H1 (cell line): ENCODE measurements around the gene ZNF595. TPM values are rescaled to one million over a fixed set of nuclear protein-coding genes. Genes with fewer than 3 reads are reported as not detected.

Experiments
- ATF2 ChIP-seq: IDR thresholded peaks from 2 replicates; pipeline ENCODE4 v1.6.1; 2012; ENCODE audit warnings: low read length, inconsistent platforms
- E2F6 ChIP-seq: IDR thresholded peaks from 2 replicates; pipeline ENCODE4 v1.6.1; 2012; ENCODE audit warnings: inconsistent platforms
- JUND ChIP-seq: IDR thresholded peaks from 2 replicates; pipeline ENCODE4 v1.6.1; 2011; ENCODE audit warnings: mild to moderate bottlenecking, improper control_type of control experiment, low read length
- KDM5A ChIP-seq: fragments of 200-600 bp; IDR thresholded peaks from 2 replicates; pipeline ENCODE4 v1.7.1; 2012; ENCODE audit warnings: mild to moderate bottlenecking, low read length, inconsistent platforms, mixed read lengths
- MAX ChIP-seq: IDR thresholded peaks from 2 replicates; pipeline ENCODE4 v1.6.1; 2012; ENCODE audit warnings: inconsistent platforms
- POLR2AphosphoS5 ChIP-seq: IDR thresholded peaks from 2 replicates; pipeline ENCODE4 v1.6.1; 2011; ENCODE audit warnings: low read depth, low read length
- RBBP5 ChIP-seq: IDR thresholded peaks from 2 replicates; pipeline ENCODE4 v1.7.1; 2012; ENCODE audit warnings: low read depth, mild to moderate bottlenecking, inconsistent platforms, low read length, moderate library complexity, borderline replicate concordance
- RNF2 ChIP-seq: fragments of 200-900, 300-1000 bp; sonication (generic); IDR thresholded peaks from 2 replicates; pipeline ENCODE4 v1.7.1; 2016; ENCODE audit warnings: borderline replicate concordance, low read depth, mild to moderate bottlenecking, antibody characterized with exemption, low read length; ENCODE audit not compliant: poor library complexity, severe bottlenecking; ENCODE audit errors: missing control alignments
- RXRA ChIP-seq: IDR thresholded peaks from 2 replicates; pipeline ENCODE4 v1.6.1; 2011; ENCODE audit warnings: low read depth, mild to moderate bottlenecking, low read length, moderate library complexity; ENCODE audit not compliant: insufficient read depth
- TAF1 ChIP-seq: IDR thresholded peaks from 2 replicates; pipeline ENCODE4 v1.6.1; 2011; ENCODE audit warnings: mild to moderate bottlenecking, low read depth, low read length
- TBP ChIP-seq: IDR thresholded peaks from 2 replicates; pipeline ENCODE4 v1.6.1; 2011; ENCODE audit warnings: low read depth, low read length, improper control_type of control experiment
- TEAD4 ChIP-seq: IDR thresholded peaks from 2 replicates; pipeline ENCODE4 v1.6.1; 2012; ENCODE audit warnings: low read depth, low read length, inconsistent platforms, mixed read lengths
- polyA plus RNA-seq, 7 experiments: library from polyadenylated mRNA; depleted of rRNA in 3 of 7; stranded (reverse) in 5 of 7; unstranded in 2 of 7; fragments of >200 nt in 5 of 7; fragments of 200-250 nt in 2 of 7; gene quantifications; 1 replicate in 5 of 7; 2 replicates in 1 of 7; 4 replicates in 1 of 7; pipeline versions ENCODE4 v1.2.1 to v1.2.3, GENCODE V29; 2011 to 2013; ENCODE audit warnings: missing spikeins in 2 of 7, mixed read lengths in 2 of 7
- total RNA-seq: library from RNA; stranded (reverse); fragmentation: NEBNext Ultra II Directional; extraction: Animal tissue kit (Norgen Biotek cat#: 25700); gene quantifications from 2 replicates; pipeline ENCODE4 v1.2.1, GENCODE V29; 2021

ZNF595 gene
- total and polyA plus RNA-seq, 2 of the 8 experiments (the other 6 are each of a cell fraction or from before 2014, with no cell fraction given) = 3.3 to 22.5 TPM

- TF ChIP-seq E2F6 (peak; percentile 52), ATF2 (no peak), TEAD4 (no peak), JUND (no peak), KDM5A (no peak), RNF2 (no peak), RXRA (no peak), POLR2AphosphoS5 (peak; percentile 96), RBBP5 (peak; percentile 23; the same call in 1 of the 2 replicates), TBP (peak; percentile 95), TAF1 (peak; percentile 98), MAX (peak; percentile 48; the same call in 1 of the 2 replicates)
These were observed 71.4 kb downstream of the ZNF595 start, which contains the start of gene ZNF718 (continued) for GRCh38 chr4:124275-125081.
